ENCODE results near the gene VPS26C. TPM values are rescaled to one million over a fixed set of nuclear protein-coding genes. Genes with fewer than 3 reads are reported as not detected.
A peak's percentile ranks its signal among the peaks of the same experiment; 100 is the strongest.

VPS26C gene
- total and polyA plus RNA-seq, 9 of the 15 experiments (the other 6 are each of a cell fraction or from before 2014, with no cell fraction given): 32.8 to 48.7 (median 42.1) TPM

- TF ChIP-seq CUX1 (CRISPR knock-in tag; IDR thresholded peaks at IDR 0.05) (no peak), CC2D1A (IDR thresholded peaks at IDR 0.05) (0 out of 2 replicates have a peak, but pooled peaks have one; percentile 33), RBM14 (IDR thresholded peaks at IDR 0.05; ENCODE audit: borderline replicate concordance, insufficient read depth, low read depth, low read length) (no peak), ESRRA (IDR thresholded peaks at IDR 0.05; ENCODE audit: borderline replicate concordance, low read depth) (no peak), GMEB1 (CRISPR knock-in tag; IDR thresholded peaks at IDR 0.05) (peak; percentile 58; the same call in 1 of the 2 replicates), RNF2 (IDR thresholded peaks at IDR 0.05) (no peak; the same call in 1 of the 2 replicates), ZFPM2 (CRISPR knock-in tag; IDR thresholded peaks at IDR 0.05) (no peak), ZBTB11 (CRISPR knock-in tag; IDR thresholded peaks at IDR 0.05) (peak; percentile 9 to 82 (median 28); a peak in 3 of 6 replicates), ZBTB5 (IDR thresholded peaks at IDR 0.05) (no peak), ZFX (CRISPR knock-in tag; IDR thresholded peaks at IDR 0.05) (peak; percentile 55; the same call in 1 of the 2 replicates), ZNF134 (CRISPR knock-in tag; conservative IDR thresholded peaks at IDR 0.05) (0 out of 2 replicates have a peak, but pooled peaks have one; percentile 35), MEF2A (IDR thresholded peaks at IDR 0.05; ENCODE audit: control insufficient read depth, low read depth, low read length) (no peak), LEF1 (IDR thresholded peaks at IDR 0.05) (no peak), NR4A1 (CRISPR knock-in tag; IDR thresholded peaks at IDR 0.05) (no peak), NR4A1 (tag; IDR thresholded peaks at IDR 0.05) (no peak)
These were observed 46.0 kb downstream of the VPS26C start (continued) for GRCh38 chr21:37220981-37221664.

Measured in K562 (cell line).